OCI-LY3 (cell line): ENCODE data around the gene NLRC3.

ENCODE experiments used
- H2AFZ ChIP-seq: fragments of 200-600, 300-600 bp; shearing (Covaris generic); 2 replicates; pipeline ENCODE4 v1.6.0; 2014; ENCODE audit warnings: antibody characterized with exemption, low read depth, low read length
- H3K27ac ChIP-seq: fragments of 200-600, 300-600 bp; sonication (generic); 2 replicates; pipeline ENCODE4 v1.5.1; 2014; ENCODE audit warnings: mild to moderate bottlenecking, low read length, moderate library complexity, mixed read lengths
- H3K27me3 ChIP-seq: fragments of 200-600, 300-600 bp; sonication (generic); 2 replicates; pipeline ENCODE4 v1.6.1; 2014; ENCODE audit warnings: low read depth, low read length, mixed read lengths
- H3K36me3 ChIP-seq: fragments of 200-600, 300-600 bp; sonication (generic); replicated peaks from 2 replicates; pipeline ENCODE3; 2014; ENCODE audit warnings: low read depth, low read length, mixed read lengths
- H3K4me1 ChIP-seq: fragments of 300-600, 200-600 bp; sonication (generic); 2 replicates; pipeline ENCODE4 v1.6.1; 2014; ENCODE audit warnings: low read length, mixed read lengths
- H3K4me2 ChIP-seq: fragments of 200-600, 300-600 bp; sonication (generic); 2 replicates; pipeline ENCODE4 v1.6.1; 2014; ENCODE audit warnings: low read length, mixed read lengths
- H3K4me3 ChIP-seq: fragments of 300-600, 200-600 bp; sonication (generic); 2 replicates; pipeline ENCODE4 v1.5.1; 2014; ENCODE audit warnings: antibody characterized with exemption, mild to moderate bottlenecking, low read length, moderate library complexity
- H3K79me2 ChIP-seq: fragments of 300-600, 200-600 bp; shearing (Covaris generic); 2 replicates; pipeline ENCODE4 v1.6.1; 2014; ENCODE audit warnings: mild to moderate bottlenecking, low read length, mixed read lengths
- H3K9ac ChIP-seq: fragments of 300-600, 200-600 bp; shearing (Covaris generic); 2 replicates; pipeline ENCODE4 v1.6.0; 2014; ENCODE audit warnings: mild to moderate bottlenecking, low read length, moderate library complexity
- H3K9me3 ChIP-seq: fragments of 200-600, 300-600 bp; shearing (Covaris generic); 2 replicates; pipeline ENCODE4 v1.6.1; 2014; ENCODE audit warnings: low read length, mixed read lengths; ENCODE audit not compliant: insufficient read depth
- H4K20me1 ChIP-seq: fragments of 200-600, 300-600 bp; sonication (generic); 2 replicates; pipeline ENCODE4 v1.6.1; 2016; ENCODE audit warnings: low read length, mixed read lengths; ENCODE audit not compliant: insufficient read depth
- EZH2phosphoT487 ChIP-seq: fragments of 200-600 bp; shearing (Covaris generic); IDR thresholded peaks from 2 replicates; pipeline ENCODE4 v1.6.1; 2018; ENCODE audit warnings: antibody characterized with exemption, mixed run types, low read depth
- TF ChIP-seq, protein P1 (sequence below): fragments of 200-600, 300-600 bp; sonication (generic); IDR thresholded peaks from 2 replicates; pipeline ENCODE4 v1.5.1; 2014; ENCODE audit warnings: antibody characterized with exemption, low read length, low read depth

The NLRC3 gene

DNA sequence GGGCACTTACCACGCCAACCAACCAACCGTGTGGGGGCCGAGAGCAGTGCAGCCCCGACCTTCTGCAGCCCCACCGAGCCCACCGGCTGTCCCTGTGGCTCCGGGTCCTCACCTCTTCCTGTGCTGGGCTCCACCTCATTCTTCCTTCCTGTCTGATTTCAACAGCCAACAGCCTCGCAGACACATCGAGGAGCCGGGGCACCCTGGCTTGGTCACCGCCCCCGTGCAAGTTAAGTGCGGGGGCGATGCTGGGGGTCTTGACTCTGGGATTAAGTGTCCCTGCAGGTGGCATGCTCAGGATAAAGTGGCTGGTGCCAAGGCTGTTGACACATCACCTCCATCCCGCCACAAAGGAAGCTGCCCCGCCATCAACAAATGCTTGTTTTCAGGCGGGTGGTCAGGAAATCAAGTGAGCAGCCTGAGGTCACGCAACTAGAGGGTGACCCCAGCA is at the start of gene NLRC3:
Gene NLRC3, minus strand, starts transcription at position 102 of the 451 bp plus-strand sequence. CDS start 12,367 bp downstream, outside the sequence.
- Histone ChIP-seq H3K27me3 (no peaks in the 10 kb centered on the region), H3K27ac (no peak within 1 kb of the TSS), H3K79me2 (no peaks in the 10 kb centered on the region), H3K4me1 (peaks cover 9% of the 10 kb centered on the region; the same call in 1 of the 2 replicates), H3K36me3 (no peaks in the 10 kb centered on the region), H3K4me3 (no peak within 1 kb of the TSS), H2AFZ (no peak within 1 kb of the TSS), H4K20me1 (no peaks in the 10 kb centered on the region), H3K9ac (no peak within 1 kb of the TSS), H3K9me3 (no peaks in the 10 kb centered on the region), H3K4me2 (no peak within 1 kb of the TSS)
- TF ChIP-seq, protein P1, sequence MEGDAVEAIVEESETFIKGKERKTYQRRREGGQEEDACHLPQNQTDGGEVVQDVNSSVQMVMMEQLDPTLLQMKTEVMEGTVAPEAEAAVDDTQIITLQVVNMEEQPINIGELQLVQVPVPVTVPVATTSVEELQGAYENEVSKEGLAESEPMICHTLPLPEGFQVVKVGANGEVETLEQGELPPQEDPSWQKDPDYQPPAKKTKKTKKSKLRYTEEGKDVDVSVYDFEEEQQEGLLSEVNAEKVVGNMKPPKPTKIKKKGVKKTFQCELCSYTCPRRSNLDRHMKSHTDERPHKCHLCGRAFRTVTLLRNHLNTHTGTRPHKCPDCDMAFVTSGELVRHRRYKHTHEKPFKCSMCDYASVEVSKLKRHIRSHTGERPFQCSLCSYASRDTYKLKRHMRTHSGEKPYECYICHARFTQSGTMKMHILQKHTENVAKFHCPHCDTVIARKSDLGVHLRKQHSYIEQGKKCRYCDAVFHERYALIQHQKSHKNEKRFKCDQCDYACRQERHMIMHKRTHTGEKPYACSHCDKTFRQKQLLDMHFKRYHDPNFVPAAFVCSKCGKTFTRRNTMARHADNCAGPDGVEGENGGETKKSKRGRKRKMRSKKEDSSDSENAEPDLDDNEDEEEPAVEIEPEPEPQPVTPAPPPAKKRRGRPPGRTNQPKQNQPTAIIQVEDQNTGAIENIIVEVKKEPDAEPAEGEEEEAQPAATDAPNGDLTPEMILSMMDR, result no peak
- TF ChIP-seq EZH2phosphoT487, result no peak

DNA sequence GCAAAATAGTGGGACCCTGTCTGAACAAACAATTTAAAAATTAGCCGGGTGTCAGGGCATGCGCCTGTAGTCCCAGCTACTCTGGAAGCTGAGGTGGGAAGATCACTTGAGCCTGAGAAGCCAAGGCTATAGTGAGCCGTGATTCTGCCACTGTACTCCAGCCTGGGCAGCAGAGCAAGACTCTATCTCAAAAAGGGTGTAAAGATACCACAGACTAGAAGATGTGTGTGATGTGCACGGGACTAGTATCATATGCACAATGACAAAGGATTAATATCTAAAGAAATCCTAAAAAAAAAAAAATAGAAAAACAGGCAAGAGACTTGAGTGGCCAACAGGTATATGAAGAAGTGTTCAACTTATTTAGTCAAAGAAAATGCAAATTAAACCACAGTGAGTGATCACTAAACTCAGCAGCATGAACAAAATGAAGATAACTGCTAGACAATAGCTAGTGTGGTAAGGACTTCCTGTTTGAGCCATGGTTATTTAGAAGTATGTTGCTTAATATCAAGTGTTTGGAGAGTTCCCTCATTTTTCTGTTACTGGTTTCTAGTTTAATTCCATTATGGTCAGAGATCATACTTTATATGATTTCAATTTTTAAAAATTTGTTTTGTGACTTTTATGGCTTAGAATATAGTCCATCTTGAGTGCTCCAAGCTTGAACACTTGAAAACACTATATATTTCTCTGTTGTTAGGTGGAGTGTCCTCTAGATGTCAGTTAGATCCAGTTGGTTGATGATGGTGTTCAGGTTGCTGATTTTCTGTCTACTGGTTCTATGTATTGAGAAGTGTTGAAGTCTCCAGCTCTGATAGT is 48.9 kb upstream of the NLRC3 start:
- no peaks in the 10 kb centered on the region for H3K36me3 ChIP-seq
- no peaks in the 10 kb centered on the region for H3K79me2 ChIP-seq
- no peak overlapping the region for H3K9ac ChIP-seq
- H3K27ac ChIP-seq, result no peak overlapping the region
- no peaks in the 10 kb centered on the region for H4K20me1 ChIP-seq
- no peak overlapping the region for H2AFZ ChIP-seq
- H3K9me3 ChIP-seq, result no peaks in the 10 kb centered on the region
- no peak overlapping the region for H3K4me2 ChIP-seq
- peaks cover 8% of the 10 kb centered on the region for H3K4me1 ChIP-seq
- no peaks in the 10 kb centered on the region for H3K27me3 ChIP-seq
- no peak overlapping the region for H3K4me3 ChIP-seq
- TF ChIP-seq, protein P1, result peak; percentile 22; the same call in 1 of the 2 replicates
- no peak for TF ChIP-seq EZH2phosphoT487

DNA sequence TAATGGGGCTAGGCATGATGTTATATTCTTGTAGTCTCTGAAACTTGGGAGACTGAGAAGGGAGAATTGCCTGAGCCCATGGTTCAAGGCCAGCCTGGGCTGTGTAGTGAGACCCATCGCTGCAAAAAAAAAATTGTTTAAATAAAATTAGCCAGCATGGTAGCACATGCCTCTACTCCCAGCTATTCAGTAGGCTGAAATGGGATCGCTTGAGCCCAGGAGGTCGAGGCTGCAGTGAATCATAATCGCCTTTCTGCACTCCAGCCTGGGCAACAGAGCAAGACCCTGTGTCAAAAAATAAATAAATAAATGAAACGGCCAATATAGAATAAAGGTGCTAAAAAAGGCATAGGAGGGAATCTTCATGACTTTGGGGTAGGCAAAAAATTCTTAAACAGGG is 48.1 kb upstream of the NLRC3 start:
- Histone ChIP-seq H3K79me2 (no peaks in the 10 kb centered on the region), H2AFZ (no peak overlapping the region), H3K36me3 (no peaks in the 10 kb centered on the region), H3K4me2 (no peak overlapping the region), H3K4me3 (no peak overlapping the region), H3K9me3 (no peaks in the 10 kb centered on the region), H3K9ac (no peak overlapping the region), H4K20me1 (no peaks in the 10 kb centered on the region), H3K27me3 (no peaks in the 10 kb centered on the region), H3K27ac (no peak overlapping the region), H3K4me1 (peaks cover 8% of the 10 kb centered on the region)
- TF ChIP-seq EZH2phosphoT487, result no peak
- TF ChIP-seq, protein P1, result no peak

GRCh38 chr16:3623642-3624041 is 46.4 kb upstream of the NLRC3 start:
- Histone ChIP-seq H3K4me1 (peaks cover 8% of the 10 kb centered on the region), H3K27ac (no peak overlapping the region), H3K27me3 (no peaks in the 10 kb centered on the region), H3K9me3 (no peaks in the 10 kb centered on the region), H3K4me3 (no peak overlapping the region), H2AFZ (no peak overlapping the region), H3K9ac (no peak overlapping the region), H3K36me3 (no peaks in the 10 kb centered on the region), H3K79me2 (no peaks in the 10 kb centered on the region), H4K20me1 (no peaks in the 10 kb centered on the region), H3K4me2 (no peak overlapping the region)
- TF ChIP-seq, protein P1, result no peak
- no peak for TF ChIP-seq EZH2phosphoT487
